T1000 (cell line): ENCODE measurements around the gene CITED2.

Experiments
- DNase-seq: peaks from one replicate; lab custom pipeline; 2025; ENCODE audit warnings: mixed read lengths; lab: John Stamatoyannopoulos, UW

The CITED2 gene

DNA sequence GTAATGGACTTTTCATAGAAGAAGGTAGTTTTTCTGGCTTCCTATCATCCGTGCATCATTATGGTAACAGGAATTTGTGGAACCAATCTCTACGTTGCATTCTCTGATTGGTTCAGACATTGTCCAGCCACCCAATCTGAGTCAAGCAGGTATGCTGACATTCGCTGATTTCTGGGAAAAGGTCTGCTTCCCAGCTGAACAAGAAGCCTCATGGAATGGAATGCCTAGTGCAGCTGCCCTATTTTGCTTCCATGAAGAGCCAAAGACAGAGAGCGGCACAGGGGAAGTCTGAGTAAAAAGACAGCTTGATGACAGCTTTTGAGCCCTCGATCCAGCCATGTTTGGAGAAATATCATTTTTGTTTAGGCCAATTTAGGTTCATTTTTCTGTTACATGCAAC, 44.1 kb downstream of the CITED2 start:
- DNase-seq: no peak

DNA sequence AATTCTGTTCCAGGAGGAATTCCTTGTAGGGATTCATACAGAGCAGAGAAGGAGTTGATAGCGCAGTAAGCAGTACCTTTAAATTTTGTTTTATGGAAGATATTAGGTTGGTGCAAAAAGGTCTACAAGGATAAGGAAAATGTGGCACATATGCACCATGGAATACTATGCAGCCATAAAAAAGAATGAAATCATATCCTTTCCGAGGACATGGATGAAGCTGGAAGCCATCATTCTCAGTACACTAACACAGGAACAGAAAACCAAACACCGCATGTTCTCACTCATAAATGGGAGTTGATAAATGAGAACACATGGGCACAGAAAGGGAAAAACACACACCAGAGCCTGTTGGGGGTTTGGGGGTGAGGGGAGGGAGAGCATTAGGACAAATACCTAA, 45.2 kb downstream of the CITED2 start:
- DNase-seq: no peak

DNA sequence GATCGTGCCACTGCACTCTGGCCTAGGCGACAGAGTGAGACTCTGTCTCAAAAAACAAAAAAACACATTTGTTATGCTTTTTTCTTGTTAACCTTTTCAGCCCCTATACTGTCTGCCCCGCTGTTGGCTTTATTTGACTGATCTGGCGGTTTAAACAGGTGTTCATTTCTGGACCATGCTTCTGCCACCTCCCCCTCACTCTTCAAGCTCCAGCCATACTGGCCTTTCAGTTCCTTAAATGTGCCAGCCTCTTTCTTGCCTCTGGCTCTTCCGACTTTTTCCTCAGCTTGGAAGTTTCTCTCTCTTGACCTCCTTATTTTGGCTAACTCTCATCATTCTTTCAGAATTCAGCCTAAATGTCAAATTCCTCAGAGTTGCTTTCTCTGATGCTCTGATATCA, 47.4 kb downstream of the CITED2 start:
- DNase-seq: no peak

DNA sequence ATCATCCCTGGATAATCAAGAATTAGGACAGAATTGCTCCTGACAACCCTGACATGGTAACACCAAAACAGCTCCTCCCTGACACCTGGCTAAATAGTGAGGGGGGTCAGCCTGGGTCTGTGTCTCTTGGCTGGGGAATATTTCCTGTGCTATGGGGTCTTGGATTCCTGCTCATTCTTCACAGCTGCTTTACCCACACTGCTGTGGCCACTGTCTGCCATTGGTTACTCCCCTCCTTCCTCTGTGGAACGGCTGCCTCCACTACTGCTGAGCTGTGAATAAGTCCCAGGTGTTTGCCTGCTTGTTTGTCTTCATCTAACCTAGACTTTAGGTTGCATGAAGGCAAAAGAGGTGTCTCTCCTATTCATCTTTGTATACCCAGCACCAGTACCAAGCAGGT, 48.8 kb downstream of the CITED2 start:
- no peak for DNase-seq

DNA sequence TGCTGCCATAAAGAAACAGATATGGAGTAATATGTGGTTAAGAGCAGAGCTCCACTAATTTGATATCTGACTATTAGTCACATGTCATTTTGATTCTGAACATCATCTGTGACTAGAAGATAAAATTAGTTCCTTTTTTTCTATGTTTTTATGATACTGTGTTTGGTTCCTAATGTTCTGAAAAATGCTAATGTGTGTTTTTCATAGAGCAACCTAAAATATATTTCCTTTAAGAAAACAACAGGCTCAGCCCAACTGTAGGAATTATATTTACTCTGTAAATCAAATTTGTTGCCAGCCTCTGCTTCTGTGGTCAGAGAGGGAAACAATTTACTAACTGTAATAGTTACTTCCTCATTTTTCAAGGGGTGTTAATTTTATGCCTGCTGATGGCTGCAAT, 49.3 kb downstream of the CITED2 start:
- no peak for DNase-seq

DNA sequence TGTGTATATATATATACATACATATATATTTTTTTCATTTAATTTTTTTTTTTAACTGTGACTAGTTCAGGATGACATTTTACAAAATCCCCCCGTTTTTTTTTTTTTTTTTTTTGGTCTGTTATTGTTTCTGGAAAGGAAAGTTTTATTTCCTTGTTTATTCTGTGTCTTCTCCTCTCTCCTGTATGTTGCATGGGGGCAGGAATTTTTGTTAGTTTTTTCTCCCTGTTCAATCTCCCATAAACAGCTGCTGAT, 50.2 kb downstream of the CITED2 start:
- no peak for DNase-seq

DNA sequence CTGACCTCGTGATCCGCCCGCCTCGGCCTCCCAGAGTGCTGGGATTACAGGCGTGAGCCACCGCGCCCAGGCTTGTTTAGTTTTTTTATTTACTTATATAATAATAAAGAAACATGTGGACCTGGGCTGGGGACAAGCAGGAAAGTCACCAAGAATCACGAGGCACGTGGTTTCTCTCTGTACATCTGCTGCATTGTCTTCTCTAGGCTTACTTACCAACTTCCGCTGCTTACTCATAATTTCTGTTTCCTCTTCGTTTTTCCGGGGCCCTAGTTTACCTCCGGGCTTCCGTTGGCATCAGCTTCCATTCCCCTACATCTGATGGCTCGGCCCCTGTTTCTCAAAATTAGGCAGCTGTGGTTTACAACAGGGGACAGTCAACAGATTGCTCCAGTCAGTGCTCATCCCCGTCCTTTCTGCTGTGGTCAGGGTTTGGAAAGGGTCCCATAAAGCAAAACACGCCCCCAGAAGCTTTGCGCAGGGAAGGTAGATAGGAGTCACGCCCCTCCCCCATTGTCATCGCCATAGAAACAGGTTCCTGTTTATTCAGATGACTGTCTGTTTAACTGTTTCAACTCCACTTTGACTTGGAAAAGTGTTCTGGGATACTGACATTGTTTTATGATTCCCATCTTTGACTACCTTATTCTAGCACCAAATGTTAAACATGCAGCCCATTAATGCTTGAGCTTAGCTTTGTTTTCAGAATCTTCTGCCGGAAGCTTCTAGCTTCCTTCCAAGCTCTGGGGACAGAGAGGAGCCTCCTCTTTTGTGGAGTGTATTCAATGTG, 50.7 kb downstream of the CITED2 start:
- DNase-seq: peak; percentile 59
